NOMO-1 (cell line): Measurements from ENCODE around the gene ASPA.
"Not testable (repeated sequence)": the region's sequence is repeated elsewhere in the genome, so short reads cannot be mapped to it uniquely, and the experiment has no call there.

Experiments used
- DNase-seq, 2 experiments: peaks; one replicate each; lab custom pipeline; 2025; ENCODE audit not compliant: unreplicated experiment in 2 of 2; lab: John Stamatoyannopoulos, UW

ASPA gene

DNA sequence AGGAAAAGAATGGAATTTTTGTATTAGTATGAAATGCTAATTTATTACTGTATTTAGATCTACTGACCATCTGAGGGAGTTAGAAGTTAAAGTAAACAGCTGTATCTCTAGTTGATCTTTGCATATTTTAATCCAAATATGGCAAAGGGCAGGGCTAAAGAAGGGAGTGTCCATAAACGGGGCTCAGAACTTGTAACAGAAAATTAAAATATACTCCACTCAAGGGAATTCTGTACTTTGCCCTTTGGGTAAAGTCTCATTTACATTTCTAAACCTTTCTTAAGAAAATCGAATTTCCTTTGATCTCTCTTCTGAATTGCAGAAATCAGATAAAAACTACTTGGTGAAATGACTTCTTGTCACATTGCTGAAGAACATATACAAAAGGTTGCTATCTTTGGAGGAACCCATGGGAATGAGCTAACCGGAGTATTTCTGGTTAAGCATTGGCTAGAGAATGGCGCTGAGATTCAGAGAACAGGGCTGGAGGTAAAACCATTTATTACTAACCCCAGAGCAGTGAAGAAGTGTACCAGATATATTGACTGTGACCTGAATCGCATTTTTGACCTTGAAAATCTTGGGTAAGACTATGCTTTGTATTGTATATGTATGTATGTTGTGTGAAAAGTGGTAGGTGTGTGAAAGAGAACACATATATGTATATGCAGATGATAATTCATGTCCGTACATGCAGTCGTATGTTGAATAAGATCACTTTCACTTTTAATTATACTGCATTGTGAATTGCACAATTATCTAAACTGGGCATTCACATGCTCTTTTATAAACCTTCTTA, at the start of gene ASPA:
Gene ASPA, plus strand, starts transcription at position 186 of the 799 bp plus-strand sequence. Its CDS starts 163 bp downstream, at position 349.
- no peak for DNase-seq

DNA sequence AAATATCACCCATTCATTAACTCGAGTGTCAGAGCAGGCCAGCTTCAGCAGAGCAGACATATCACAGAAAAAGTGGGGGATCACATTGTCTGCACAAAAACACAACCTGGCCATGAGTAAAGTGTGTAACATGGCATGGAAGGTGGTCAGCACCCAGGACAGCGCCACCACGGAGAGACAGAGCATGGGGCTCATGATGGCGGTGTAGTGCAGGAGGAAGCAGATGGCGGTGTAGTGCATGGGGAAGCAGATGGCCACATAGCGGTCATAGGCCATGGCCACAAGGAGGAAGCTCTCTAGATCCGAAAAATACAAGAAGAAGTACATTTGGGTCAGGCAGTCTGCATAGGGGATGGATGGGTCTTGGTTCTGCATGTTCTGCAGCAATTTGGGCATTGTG, 42.6 kb upstream of the ASPA start:
- peak; percentile 33 to 45 for DNase-seq

DNA sequence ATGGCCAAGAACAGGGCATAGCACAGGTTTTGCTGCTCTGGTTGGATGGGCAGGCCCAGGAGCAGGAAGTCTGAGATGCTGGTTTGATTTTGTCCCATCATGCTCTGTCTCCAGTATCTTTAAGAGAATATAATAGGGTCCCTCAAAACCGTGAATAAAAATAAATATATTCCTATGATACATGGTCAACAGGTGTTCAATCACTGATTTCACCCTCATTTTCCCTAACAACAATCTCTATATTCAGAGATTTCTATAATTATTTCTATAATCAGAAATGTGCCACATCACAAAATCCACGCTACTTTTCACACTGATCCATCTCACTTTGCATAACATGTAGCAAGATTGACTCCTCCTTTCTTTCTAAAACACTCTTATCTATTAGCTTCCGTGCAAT, 42.1 kb upstream of the ASPA start, which contains the start of gene OR1E2:
Gene OR1E2, minus strand, starts transcription at position 101 of the 400 bp plus-strand sequence. Its CDS starts 0 bp downstream, at position 101.
- DNase-seq, result no peak

DNA sequence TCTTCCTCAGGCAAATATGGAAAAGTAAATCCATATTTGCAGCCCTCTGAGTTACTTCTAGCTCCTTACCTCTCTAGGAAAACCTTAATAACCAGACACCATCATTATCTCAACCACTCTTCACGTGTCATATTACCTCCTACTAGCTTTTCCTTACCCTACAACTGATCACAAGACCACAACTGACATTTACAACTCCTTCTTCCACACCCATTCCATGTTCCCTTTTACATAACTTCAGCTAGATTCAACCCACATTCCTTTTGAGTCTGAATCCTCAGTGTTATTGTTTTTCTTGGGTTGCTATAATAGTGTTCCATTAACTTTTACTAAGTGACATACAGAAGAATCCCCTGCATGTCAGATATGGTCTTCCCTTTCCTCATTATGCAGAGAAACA, 37.4 kb upstream of the ASPA start:
- DNase-seq, result no peak

DNA sequence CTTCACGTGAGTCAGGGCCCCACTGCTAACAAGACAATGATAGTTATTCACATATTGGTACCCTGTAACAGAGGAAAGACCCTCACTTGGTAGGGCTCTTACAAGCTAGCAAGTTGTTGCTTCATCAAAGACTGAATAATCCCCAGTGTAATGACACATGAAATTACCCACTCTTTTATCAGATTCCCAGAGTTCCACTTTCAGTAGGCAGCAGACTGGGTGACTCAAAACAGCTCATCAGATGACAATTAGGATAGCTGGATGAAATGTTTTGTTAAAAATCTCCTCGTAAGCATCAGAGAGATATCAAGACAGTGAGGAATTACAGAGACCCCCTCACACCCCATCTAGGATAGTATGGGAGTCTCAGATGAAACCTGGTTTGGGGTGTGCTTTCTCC, 35.3 kb upstream of the ASPA start:
- DNase-seq, result no peak

DNA sequence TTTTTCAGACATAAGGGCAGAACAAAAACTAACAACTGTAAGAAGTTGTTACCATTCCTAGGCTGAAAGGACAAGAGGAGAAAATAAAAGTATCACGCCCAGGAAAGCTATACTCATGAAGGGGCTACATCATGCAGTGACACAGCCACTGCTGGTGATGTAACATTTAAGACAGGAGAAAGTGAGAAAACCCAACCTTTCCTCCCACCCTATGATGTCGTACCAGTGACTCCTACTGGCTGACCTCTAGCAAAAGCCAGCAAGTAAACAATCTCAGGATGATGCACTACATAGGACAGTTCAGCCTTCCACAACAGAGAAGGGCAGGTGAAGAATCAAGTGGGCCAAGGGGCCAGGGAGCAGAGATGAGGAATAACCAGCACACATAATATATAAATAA, 28.2 kb upstream of the ASPA start:
- DNase-seq, result peak; percentile 5 to 16

DNA sequence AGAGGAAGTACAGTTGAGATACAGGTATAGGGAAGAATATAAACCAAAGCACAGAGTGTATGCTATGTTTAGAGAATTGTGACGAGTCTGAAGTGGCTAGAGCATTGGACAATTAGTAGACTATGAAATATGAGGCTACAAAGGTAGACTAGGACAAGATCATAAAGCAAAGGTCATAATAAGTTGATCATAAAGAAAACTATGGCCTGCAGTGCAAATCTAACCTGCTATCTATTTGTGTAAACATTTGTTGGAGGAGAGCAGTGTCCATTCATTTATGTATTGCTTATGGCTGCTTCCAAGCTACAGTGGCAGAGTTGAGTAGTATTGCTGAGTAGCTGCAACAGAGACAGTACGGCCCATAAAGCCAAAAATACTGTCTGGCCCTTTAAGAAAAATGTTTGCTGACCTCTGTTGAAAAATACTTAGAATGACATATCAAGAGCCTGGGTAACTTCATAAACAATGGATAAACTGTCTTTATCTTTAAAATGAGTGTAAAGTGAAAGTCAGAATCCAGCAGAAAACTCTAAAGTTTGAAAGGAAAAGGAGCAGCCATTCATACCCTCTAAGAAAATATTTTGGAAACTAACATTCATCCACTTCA, 27.6 kb upstream of the ASPA start:
- no peak for DNase-seq

DNA sequence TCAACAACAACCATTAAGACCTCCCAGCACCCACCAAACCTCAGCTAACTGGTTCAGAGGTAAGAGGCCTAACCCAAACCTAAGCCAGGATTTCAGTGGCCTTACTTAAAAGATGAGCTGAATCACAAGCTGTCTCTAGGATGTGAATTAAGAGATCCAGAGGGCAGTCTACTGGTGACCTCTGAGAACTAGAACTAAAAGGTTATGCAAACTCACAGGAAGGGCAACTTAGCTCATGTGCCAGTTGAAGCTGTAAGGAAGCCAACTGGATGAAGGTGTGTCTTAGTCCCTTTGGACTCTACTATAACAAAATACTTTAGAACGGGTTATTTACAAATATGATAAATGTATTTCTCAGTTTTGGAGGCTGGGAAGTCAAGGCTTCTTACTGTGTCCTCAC, 9.4 kb upstream of the ASPA start:
- not testable (repeated sequence) for DNase-seq

DNA sequence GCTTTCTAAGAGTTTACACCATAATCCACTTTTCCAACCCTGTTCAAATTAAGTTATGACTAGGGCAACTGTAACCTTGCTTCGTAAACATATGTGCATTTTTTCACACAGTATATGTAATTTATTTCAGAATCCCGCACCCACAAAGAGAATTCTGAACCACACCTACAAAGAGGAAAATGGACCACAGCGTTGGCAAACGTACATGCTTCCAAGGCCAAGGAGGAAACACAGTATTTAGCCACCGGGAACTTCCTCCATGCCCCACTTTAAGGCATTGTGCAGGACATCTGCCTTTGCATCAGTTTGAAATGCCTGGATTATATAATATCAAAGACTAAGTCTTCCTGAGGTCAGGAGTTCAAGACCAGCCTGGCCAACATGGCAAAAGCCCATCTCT, 6.3 kb upstream of the ASPA start:
- DNase-seq, result no peak

DNA sequence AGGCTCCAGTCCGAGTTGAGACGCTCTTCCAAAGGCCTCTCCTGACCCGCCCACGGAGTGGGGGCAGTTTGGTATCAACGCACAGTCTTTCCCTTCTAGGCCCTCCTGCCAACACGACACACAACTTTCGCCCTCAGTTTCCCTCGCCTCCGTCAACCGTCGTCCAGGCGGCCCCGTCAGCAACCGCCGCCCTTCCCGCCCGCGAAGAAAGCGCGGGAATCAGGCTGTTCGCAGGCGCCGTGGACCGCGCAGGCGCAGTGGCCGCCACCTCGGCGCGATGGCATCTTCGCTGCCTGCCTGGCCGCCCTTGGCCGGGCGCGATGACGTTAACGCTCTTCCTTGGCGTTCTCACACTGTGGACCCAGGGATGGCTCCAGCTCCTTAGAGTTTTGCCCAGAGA, 4.2 kb upstream of the ASPA start, which contains the start of gene SPATA22:
Gene SPATA22, minus strand, starts transcription at position 221 of the 400 bp plus-strand sequence. CDS start 2,494 bp downstream, outside the sequence.
- no peak for DNase-seq

DNA sequence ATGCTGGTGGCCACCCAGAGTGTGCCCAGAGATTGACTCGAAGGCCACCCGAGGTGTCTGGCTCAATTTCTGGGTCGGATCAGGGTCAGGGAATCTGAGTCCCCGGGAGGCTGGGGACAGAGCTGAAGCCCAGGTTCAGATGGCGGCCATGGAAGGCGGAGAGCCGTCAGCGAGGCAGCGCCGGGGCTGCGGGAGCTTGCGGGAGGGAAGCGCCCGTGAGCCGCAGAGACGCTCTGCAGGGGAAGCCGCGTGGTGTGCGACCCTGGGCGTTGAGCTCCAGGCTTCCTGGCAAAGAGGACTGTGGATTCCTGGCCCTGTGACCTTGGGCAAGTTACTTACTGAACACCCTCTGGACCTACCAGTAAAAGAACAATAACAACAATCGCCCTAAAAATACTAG, 3.7 kb upstream of the ASPA start:
- DNase-seq, result no peak

DNA sequence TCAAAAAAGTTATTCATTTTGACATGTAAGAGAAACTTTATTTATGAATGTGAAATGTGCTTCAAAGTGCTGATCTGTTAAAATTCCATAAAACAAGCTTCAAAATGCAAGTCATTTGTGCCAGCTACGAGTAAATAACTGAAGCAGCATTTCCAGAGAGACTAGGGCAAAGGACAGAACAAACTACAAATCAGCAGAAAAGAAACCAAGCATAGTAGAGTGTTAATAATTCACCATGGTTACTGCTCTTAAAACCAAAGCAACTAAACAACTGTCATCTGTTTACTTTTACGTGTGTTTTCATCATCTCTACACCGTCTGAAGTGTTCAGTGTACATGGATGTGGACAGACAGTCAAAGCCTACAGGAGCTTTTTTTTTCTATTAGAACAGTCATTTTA, 1.6 kb upstream of the ASPA start:
- DNase-seq, result no peak

DNA sequence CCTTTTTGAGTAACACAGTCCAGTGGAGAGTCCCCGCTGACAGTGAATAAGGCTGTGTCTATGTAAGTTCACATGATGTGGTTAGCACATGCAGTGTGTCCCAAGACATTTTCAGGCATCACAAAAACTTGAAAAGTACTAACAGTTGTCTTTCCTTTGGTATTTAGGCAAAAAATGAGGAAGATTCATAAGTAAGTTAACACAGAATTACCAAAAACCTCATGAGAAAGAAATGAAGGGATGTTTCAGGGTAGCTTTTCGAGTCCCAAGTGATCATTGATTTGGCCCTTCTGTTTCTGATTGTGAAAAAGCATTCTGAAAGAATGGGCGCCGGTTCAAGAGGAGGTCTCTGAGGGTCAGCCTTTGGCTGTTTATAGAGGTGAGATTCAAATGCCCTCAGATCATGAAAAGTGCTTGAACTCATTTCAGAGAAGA, 529 bp upstream of the ASPA start:
- DNase-seq, result no peak

DNA sequence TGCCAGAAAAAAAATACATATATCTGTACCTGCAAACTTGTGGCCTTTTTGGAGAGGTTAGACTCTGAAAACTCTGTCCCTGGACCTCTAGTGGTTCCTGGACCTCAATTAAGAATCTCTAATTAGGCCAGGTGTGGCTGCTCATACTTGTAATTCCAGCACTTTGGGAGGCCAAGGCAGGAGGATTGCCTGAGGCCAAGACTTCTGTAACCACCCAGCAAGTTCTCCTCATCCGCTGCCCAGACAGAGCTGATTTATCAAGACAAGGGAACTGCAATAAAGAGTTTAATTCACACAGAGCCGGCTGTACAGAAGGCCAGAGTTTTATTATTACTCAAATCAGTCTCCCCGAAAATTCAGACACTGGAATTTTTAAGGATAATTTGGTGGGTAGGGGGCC, 4.2 kb downstream of the ASPA start:
- no peak for DNase-seq

DNA sequence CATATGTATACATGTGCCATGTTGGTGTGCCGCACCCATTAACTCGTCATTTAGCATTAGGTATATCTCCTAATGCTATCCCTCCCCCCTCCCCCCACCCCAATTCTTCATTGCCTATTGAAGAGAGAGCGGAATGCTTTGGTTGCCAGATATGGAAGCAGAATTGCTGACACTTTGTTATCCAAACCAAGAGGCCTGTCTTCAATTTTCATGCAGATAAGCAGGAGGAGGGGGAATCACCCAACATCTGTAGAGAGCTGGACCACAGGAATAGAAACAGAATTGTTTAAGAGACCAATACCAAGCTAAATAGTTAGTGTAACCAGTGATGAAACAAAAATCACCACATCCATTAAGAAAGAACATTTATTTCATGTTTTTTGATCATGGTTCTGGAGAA, 7.1 kb downstream of the ASPA start:
- no peak for DNase-seq

DNA sequence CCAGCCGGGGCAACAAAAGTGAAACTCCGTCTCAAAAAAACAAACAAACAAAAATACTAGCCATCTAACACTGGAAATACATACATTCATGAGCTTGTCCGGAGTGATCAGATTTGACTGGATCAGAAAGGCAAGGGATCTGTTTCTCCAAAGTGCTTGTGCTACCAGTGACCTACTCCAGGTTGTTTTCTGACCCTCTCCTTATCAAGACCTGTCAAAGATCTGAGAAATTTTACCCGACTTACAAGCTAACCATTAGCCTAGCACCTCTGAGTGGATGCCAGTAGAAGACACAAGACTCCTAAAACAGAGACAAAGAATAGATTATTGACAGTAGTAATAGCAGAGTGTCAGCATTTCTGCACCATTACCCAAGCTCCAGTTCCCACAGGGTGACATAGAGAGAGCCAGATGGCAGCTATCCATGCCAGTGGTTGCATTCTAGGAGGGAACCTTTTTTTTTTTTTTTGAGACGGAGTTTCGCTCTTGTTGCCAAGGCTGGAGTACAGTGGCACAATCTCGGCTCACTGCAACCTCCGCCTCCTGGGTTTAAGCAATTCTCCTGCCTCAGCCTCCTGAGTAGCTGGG, 9.8 kb downstream of the ASPA start:
- no peak for DNase-seq

DNA sequence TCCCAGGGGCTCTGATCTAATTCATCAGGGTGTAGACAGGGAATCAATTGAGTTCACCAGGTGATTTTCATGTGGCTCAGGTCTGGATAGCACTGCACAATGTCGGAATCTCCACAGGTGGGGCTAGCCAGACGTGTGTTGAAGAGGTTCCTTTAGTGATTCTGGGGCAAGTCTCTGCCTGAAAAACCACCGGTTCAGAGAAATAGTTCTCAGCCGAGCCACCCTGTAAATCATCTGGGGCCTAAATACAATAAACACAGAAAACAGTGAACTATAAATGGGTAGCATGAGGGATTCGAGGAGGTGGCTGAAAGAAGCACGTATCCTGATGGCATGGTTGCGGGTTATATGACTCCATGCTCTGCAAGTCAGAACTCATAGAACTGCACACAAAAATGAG, 21.3 kb downstream of the ASPA start:
- DNase-seq, result no peak

DNA sequence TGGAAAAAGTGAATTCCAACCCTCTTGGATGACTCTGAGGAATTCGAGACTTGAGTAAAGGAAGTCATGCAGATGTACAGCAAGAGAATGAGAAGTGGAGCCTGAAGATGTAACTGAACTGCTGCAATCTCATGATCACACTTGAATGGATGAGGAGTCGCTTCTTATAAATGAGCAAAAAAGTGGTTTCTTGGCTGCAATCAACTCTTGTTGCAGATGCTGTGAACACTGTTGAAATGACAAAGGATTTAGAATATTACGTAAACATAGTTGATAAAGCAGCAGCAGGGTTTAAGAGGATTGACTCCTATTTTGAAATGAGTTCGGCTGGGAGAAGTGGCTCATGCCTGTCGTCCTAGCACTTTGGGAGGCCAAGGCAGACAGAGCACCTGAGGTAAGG, 25.5 kb downstream of the ASPA start:
- DNase-seq, result no peak

DNA sequence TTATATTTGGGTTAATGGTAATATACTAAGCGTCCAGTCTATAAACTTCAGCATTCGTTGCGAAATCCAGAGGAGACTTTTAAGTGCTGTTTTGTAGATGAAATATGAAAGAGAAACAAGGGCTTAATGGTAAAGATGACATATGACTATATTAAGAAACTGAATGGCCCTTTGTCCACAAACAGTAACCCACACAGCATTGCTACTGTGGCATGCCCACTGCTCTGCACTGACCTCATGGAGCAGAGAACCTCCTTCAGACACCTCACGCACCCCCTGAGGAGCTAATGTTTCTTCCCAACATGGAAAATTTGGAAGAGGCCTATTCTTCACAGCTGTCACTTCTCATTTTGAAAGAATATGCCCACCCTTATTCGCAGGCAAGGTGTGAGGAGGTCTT, 26.7 kb downstream of the ASPA start:
- DNase-seq, result no peak

DNA sequence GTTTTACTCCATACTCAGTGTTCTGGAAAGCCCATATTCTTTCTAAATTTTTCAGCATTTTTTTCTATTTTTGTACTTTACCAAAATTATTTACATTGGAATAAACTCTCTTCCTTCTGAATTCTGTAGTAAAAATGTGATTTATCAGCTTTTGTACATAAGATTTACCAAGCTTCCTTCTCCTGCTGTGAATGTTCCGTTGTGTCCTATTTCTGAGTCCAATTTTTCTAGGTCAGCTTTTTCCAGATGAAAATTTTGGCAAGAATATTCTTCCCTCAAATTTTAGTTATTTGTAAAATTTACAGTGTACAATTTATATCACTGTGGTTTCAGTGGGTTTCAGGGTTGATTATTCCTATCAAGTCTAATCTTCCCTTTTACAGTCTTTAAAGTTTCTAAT, 27.5 kb downstream of the ASPA start:
- no peak for DNase-seq

DNA sequence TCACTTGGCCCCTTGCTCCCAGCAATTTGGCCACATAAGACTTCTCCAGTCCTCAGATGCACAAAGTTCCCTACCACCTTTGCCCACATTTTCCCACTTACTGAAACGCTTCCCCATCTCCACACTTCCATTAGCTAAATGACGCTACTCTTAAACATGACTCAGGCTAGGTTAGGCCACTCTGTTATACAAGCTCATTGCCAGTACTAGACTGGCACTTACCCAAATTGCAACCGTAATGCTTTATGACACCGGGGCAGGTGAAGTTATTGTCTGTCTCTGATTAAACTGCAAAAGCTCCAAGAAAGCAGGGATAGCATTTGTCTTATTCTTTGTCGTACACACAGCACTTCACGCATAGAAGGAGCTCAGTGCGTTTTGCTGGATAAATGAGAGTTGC, 29.2 kb downstream of the ASPA start:
- no peak for DNase-seq

DNA sequence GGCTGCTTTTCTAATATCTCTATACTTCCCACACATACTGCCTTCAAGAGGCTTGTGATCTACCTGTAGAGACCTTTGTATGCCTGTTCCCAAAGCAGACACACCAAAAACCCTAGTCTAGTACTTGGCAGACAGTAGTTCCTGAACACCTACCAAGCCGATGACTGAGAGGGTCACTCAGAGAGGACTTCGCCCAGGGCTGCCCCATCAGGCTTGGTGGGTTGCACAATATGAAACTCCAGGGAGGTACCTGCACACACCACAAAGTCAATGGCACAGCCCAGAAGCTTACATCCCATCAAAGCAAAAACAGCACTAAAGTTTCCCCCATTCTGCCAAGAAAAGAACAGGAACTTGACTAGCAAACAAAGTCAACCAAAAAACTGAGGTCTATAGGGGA, 30.3 kb downstream of the ASPA start:
- no peak for DNase-seq
